Fibroblast of villous mesenchyme (primary cell): Measurements from ENCODE around the gene SFI1. TPM values are rescaled to one million over a fixed set of nuclear protein-coding genes. Genes with fewer than 3 reads are reported as not detected.
A peak's percentile ranks its signal among the peaks of the same experiment; 100 is the strongest.

ENCODE experiments used
- DNase-seq: peaks from one replicate; pipeline ENCODE4 v3.0.0-alpha.2; 2010; ENCODE audit warnings: low read depth
- H3K4me3 ChIP-seq: 2 replicates; pipeline ENCODE4 v1.5.1; 2011; ENCODE audit warnings: low read depth, mild to moderate bottlenecking, low read length
- CTCF ChIP-seq: IDR thresholded peaks from 2 replicates; pipeline ENCODE4 v1.5.1; 2012; ENCODE audit warnings: low read depth, mild to moderate bottlenecking, low read length; ENCODE audit not compliant: insufficient read depth
- total RNA-seq: library from RNA; depleted of rRNA; stranded (reverse); fragments of >200 nt; gene quantifications from 2 replicates; pipeline ENCODE4 v1.2.3, GENCODE V29; 2012

Gene SFI1
- total RNA-seq, 1 donor: 15.5 TPM

- TF ChIP-seq CTCF: no peak
- H3K4me3 ChIP-seq: no peak overlapping the region
- peak; percentile 88 for DNase-seq
Measured at GRCh38 chr22:31647523-31648320, 151.4 kb downstream of the SFI1 start.

- peak; percentile 93 for DNase-seq
- no peak overlapping the region for H3K4me3 ChIP-seq
- TF ChIP-seq CTCF: no peak
Measured at GRCh38 chr22:31650391-31650790, 154.1 kb downstream of the SFI1 start.

- no peak overlapping the region for H3K4me3 ChIP-seq
- no peak for DNase-seq
- TF ChIP-seq CTCF: no peak
Measured at GRCh38 chr22:31651664-31652063, 155.3 kb downstream of the SFI1 start.

GRCh38 chr22:31652088-31652487, 155.8 kb downstream of the SFI1 start:
- no peak for DNase-seq
- no peak for TF ChIP-seq CTCF
- no peak overlapping the region for H3K4me3 ChIP-seq

- no peak overlapping the region for H3K4me3 ChIP-seq
- DNase-seq: no peak
- no peak for TF ChIP-seq CTCF
Measured at GRCh38 chr22:31652911-31653684, 156.8 kb downstream of the SFI1 start.

- H3K4me3 ChIP-seq: no peak overlapping the region
- DNase-seq: no peak
- TF ChIP-seq CTCF: no peak
Measured at GRCh38 chr22:31653944-31654343, 157.6 kb downstream of the SFI1 start.
